HepG2 (cell line): ENCODE results near the gene PRUNE1. TPM values are rescaled to one million over a fixed set of nuclear protein-coding genes. Genes with fewer than 3 reads are reported as not detected.
A peak's percentile ranks its signal among the peaks of the same experiment; 100 is the strongest.

ENCODE experiments used
- ATAC-seq: fragments of 200-7000 bp; cut with Tn5 transposase; 3 replicates; pipeline ENCODE4 v1.9.1; 2020; ENCODE audit warnings: mild to moderate bottlenecking, moderate library complexity
- BruUV-seq: library from RNA; stranded (reverse); fragments of 400-500 nt; replicated peaks from 2 replicates; lab custom pipeline; 2021; lab: Mats Ljungman, UMichigan
- CTCF ChIA-PET: fragments of 300-600 bp; formaldehyde crosslinking; extraction: SDS; loops from one replicate; lab custom pipeline; 2021; ENCODE audit warnings: low total read pairs, inconsistent platforms, low intra/inter-chr PET ratio; lab: Yijun Ruan, JAX
- POLR2A ChIA-PET: fragments of 350-600 bp; sonication (Branson Sonifier 250); formaldehyde crosslinking; loops from one replicate; lab custom pipeline; 2020; ENCODE audit warnings: antibody characterized with exemption, inconsistent platforms; lab: Yijun Ruan, JAX
- DNase-seq: peaks from one replicate; pipeline ENCODE4 v3.0.0-alpha.2; 2015; ENCODE audit warnings: low spot score
- FAIRE-seq: peaks from 3 replicates; lab custom pipeline; 2011; peaks lifted over from hg19 to GRCh38; lab: Jason Lieb, UNC
- H2AFZ ChIP-seq: one replicate; pipeline ENCODE4 v1.6.1; 2011; ENCODE audit warnings: low read length, inconsistent platforms
- H3K27ac ChIP-seq: fragments of 300-600 bp; 3 replicates; pipeline ENCODE4 v1.8.0; 2011; ENCODE audit warnings: mixed run types, mild to moderate bottlenecking, mixed read lengths, low read length, inconsistent platforms; ENCODE audit not compliant: insufficient read depth; ENCODE audit errors: extremely low read length
- H3K27me3 ChIP-seq, 2 experiments: fragments of 200-600 bp in 1 of 2; 2 replicates in 1 of 2; 3 replicates in 1 of 2; pipeline versions ENCODE4 v1.6.0 to v1.8.0; 2011; ENCODE audit warnings: low read length in 2 of 2, mild to moderate bottlenecking in 2 of 2, moderate library complexity in 2 of 2, inconsistent platforms in 1 of 2; ENCODE audit not compliant: insufficient read depth in 2 of 2, control insufficient read depth in 1 of 2
- H3K36me3 ChIP-seq, 2 experiments: fragments of 200-600 bp in 1 of 2; replicated peaks in 1 of 2; 2 replicates in 1 of 2; 3 replicates in 1 of 2; pipeline versions ENCODE4 v1.5.1 to v1.8.0; 2011; ENCODE audit warnings: low read length in 2 of 2, inconsistent platforms in 1 of 2; ENCODE audit not compliant: insufficient read depth in 2 of 2, control insufficient read depth in 1 of 2
- H3K4me1 ChIP-seq: 2 replicates; pipeline ENCODE4 v1.5.1; 2012; ENCODE audit warnings: low read length, inconsistent platforms; ENCODE audit not compliant: insufficient read depth
- H3K4me2 ChIP-seq: 2 replicates; pipeline ENCODE4 v1.6.0; 2011; ENCODE audit warnings: low read depth, low read length, inconsistent platforms
- H3K4me3 ChIP-seq, 3 experiments: fragments of 200-600 bp in 1 of 3; sonication (generic), shearing (Covaris generic) in 1 of 3; replicated peaks in 1 of 3; 2 replicates each; pipeline ENCODE4 v1.5.1; 2011 to 2016; ENCODE audit warnings: low read length in 3 of 3, inconsistent platforms in 2 of 3, low read depth in 2 of 3, mild to moderate bottlenecking in 2 of 3, control low read depth in 1 of 3, mixed read lengths in 1 of 3; ENCODE audit not compliant: insufficient read depth in 1 of 3
- H3K79me2 ChIP-seq: one replicate; pipeline ENCODE4 v1.6.1; 2011; ENCODE audit warnings: low read length, inconsistent platforms; ENCODE audit not compliant: insufficient read depth
- H3K9ac ChIP-seq: 2 replicates; pipeline ENCODE4 v1.6.0; 2011; ENCODE audit warnings: mild to moderate bottlenecking, low read depth, low read length, inconsistent platforms; ENCODE audit not compliant: insufficient read depth
- H3K9me3 ChIP-seq: 2 replicates; pipeline ENCODE4 v1.5.1; 2012; ENCODE audit warnings: mild to moderate bottlenecking, low read length
- H4K20me1 ChIP-seq: 2 replicates; pipeline ENCODE4 v1.6.0; 2011; ENCODE audit warnings: inconsistent platforms, mild to moderate bottlenecking, low read length, moderate library complexity; ENCODE audit not compliant: insufficient read depth
- ARHGAP35 ChIP-seq: sonication (generic); formaldehyde crosslinking; IDR thresholded peaks from 2 replicates; pipeline ENCODE4 v1.9.0; 2022; ENCODE audit warnings: mild to moderate bottlenecking, inconsistent platforms, moderate library complexity, missing genetic modification reagents, borderline replicate concordance
- ATF7 ChIP-seq, 2 experiments: fragments of 450-650 bp in 1 of 2; sonication (generic) in 1 of 2; formaldehyde crosslinking in 1 of 2; IDR thresholded peaks; 2 replicates each; pipeline versions ENCODE4 v1.4.0 to v1.6.1; 2016 to 2020; ENCODE audit warnings: antibody characterized with exemption in 1 of 2, mild to moderate bottlenecking in 1 of 2, missing genetic modification reagents in 1 of 2
- ETV6 ChIP-seq: sonication (generic); formaldehyde crosslinking; conservative IDR thresholded peaks from 2 replicates; pipeline ENCODE4 v1.4.0; 2020; ENCODE audit warnings: missing genetic modification reagents
- NCOA2 ChIP-seq: sonication (generic); formaldehyde crosslinking; IDR thresholded peaks from 2 replicates; pipeline ENCODE4 v1.8.0; 2022; ENCODE audit warnings: inconsistent platforms
- REPIN1 ChIP-seq: sonication (generic); formaldehyde crosslinking; IDR thresholded peaks from 2 replicates; pipeline ENCODE4 v1.8.0; 2022; ENCODE audit warnings: missing genetic modification reagents, low read depth, mild to moderate bottlenecking, borderline replicate concordance
- SNRNP70 ChIP-seq: fragments of 200-400 bp; formaldehyde crosslinking; IDR thresholded peaks from 2 replicates; pipeline ENCODE4 v1.6.1; 2017; ENCODE audit warnings: mild to moderate bottlenecking, low read depth, low read length, moderate library complexity
- WGBS: methylation state at CpG from one replicate; pipeline ENCODE4 v1.1.6; 2017; ENCODE audit warnings: low lambda C conversion rate; 5-methylcytosine and 5-hydroxymethylcytosine counted together
- in situ Hi-C: cut with HindIII; loops from 2 replicates; pipeline ENCODE4 v1.10.0; 2017; ENCODE audit warnings: low pct_unique_long_range_greater_than_20kb; ENCODE audit not compliant: extremely low pct_ligation_motif_present
- intact Hi-C: fragments of 100-400 bp; cut with micrococcal nuclease; formaldehyde crosslinking; loops from one replicate; pipeline ENCODE4 v1.10.0; 2022; ENCODE audit not compliant: unreplicated experiment
- polyA plus RNA-seq, 8 experiments: library from polyadenylated mRNA; depleted of rRNA in 3 of 8; stranded (reverse) in 7 of 8; unstranded in 1 of 8; fragments of >200 nt; fragmentation: Illumina TruSeq in 4 of 8; extraction: Trizol in 4 of 8; gene quantifications; 2 replicates each; pipeline versions ENCODE4 v1.2.1 to v1.2.3, GENCODE V29; 2011 to 2016; ENCODE audit warnings: low read depth in 4 of 8, missing spikeins in 1 of 8, mixed read lengths in 1 of 8; ENCODE audit not compliant: insufficient read depth in 1 of 8
- total RNA-seq, 5 experiments: library from RNA; depleted of rRNA; stranded (reverse); fragments of >200 nt; fragmentation: Illumina TruSeq; extraction: Trizol; gene quantifications; 2 replicates each; pipeline ENCODE4 v1.2.3, GENCODE V29; 2016; ENCODE audit warnings: low read depth in 1 of 5
- TF ChIP-seq, protein P1 (sequence below): sonication (generic); formaldehyde crosslinking; IDR thresholded peaks from 2 replicates; pipeline ENCODE4 v1.4.0; 2020; ENCODE audit warnings: missing genetic modification reagents, low read depth, mild to moderate bottlenecking, borderline replicate concordance

Gene PRUNE1
- total and polyA plus RNA-seq, 2 of the 13 experiments (the other 11 are each of a cell fraction or from before 2014, with no cell fraction given), result 19.0 to 31.9 TPM

DNA sequence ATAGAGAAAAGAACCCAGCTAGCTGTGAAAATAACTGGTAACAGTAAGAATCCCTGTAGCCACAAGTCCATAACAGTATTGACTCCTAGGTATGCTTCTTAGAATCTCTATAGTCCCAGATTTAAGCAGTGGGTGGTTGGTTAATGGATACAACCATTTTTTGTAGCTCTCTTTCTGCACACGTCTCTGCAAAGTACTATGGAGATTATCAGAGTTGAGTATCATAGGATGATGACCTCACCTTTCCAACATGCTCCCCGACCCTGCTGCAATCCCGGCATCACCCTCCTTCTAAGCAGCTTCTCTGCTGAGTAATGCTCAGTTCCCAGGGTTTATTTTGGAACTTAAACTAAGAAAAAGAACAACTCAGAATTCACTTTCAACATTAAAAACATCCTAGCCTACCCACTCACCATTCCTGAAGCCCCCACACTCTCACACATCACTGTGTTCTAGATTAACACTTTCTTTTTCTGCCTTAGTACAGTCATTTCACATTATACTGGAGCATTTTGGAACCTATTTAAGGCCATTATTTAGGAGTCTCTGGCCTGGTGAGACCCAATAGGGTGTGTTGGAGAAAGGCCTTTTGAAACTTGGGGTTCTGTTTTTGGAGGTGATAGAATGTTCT lies 54.6 kb downstream of the PRUNE1 start:
- ChIA-PET CTCF (no interaction called here), POLR2A (no interaction called here)
- Histone ChIP-seq H3K27me3 (0 out of 5 replicates have a peak, but pooled peaks cover 0 to 3% of the 10 kb centered on the region in 2 experiments), H3K4me2 (no peak overlapping the region), H3K27ac (no peak overlapping the region), H3K9ac (no peak overlapping the region), H4K20me1 (no peaks in the 10 kb centered on the region), H2AFZ (no peak overlapping the region), H3K36me3 (no peaks in the 10 kb centered on the region), H3K4me1 (peaks cover 20% of the 10 kb centered on the region), H3K79me2 (peaks cover 12% of the 10 kb centered on the region), H3K9me3 (no peaks in the 10 kb centered on the region), H3K4me3 (no peak overlapping the region)
- WGBS, result 15% methylated on average over 3 of the region's 3 CpGs
- TF ChIP-seq ATF7 (IDR thresholded peaks at IDR 0.05), result peak; percentile 48
- TF ChIP-seq ATF7 (CRISPR knock-in tag; IDR thresholded peaks at IDR 0.05), result no peak
- no peak for TF ChIP-seq SNRNP70
- in situ Hi-C loops (no loop called here), intact Hi-C loops (no loop called here)
- DNase-seq (no peak), ATAC-seq (no peak), FAIRE-seq (no peak)
- no TSS peak for BruUV-seq

DNA sequence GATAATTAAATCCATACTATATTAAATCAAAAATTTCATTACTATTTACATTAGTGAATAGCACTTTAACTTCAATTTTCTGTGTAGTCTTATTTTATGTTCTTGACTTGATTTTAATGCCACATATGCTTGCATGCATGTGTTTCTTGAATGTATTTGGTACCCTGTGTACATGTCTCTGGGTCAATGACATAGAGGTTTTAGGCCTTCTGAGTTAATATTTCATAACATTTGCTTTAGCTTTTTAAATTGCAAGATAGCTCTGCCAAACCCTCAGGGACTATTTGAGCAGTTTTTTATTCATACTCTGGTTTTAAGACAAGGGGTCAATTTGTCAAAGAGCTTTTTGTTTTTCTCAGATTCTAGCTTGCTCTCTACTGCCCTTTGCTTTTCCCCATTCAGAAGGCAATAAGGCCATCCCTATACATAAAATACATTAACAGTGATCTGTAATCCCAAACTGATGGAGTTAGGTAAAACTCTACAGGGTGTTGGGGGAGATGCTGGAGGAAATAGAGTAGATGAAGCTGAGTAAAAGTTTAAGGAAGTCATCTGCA lies 56.9 kb downstream of the PRUNE1 start:
- ATAC-seq (no peak), DNase-seq (no peak), FAIRE-seq (no peak)
- intact Hi-C loops (no loop called here), in situ Hi-C loops (no loop called here)
- no peaks in the 10 kb centered on the region for H4K20me1 ChIP-seq
- BruUV-seq, result no TSS peak
- no peak for TF ChIP-seq ARHGAP35 (CRISPR knock-in tag)
- no peak for TF ChIP-seq NCOA2 (CRISPR knock-in tag)
- no peak for TF ChIP-seq ETV6 (CRISPR knock-in tag)
- TF ChIP-seq, protein P1, sequence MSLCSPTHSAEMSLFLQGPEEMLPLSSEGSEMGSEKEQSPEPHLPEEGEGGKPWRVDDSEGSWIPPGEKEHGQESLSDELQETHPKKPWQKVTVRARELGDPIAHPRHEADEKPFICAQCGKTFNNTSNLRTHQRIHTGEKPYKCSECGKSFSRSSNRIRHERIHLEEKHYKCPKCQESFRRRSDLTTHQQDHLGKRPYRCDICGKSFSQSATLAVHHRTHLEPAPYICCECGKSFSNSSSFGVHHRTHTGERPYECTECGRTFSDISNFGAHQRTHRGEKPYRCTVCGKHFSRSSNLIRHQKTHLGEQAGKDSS (CRISPR knock-in tag), result no peak
- no peak for TF ChIP-seq REPIN1 (CRISPR knock-in tag)
- H3K36me3 ChIP-seq, result no peaks in the 10 kb centered on the region
- no peaks in the 10 kb centered on the region for H3K79me2 ChIP-seq
- H3K4me3 ChIP-seq, result no peak overlapping the region
- H3K9me3 ChIP-seq, result no peaks in the 10 kb centered on the region
- no peak overlapping the region for H3K9ac ChIP-seq
- H3K27ac ChIP-seq, result no peak overlapping the region
- ChIA-PET POLR2A (no interaction called here), CTCF (no interaction called here)
- H3K4me2 ChIP-seq, result no peak overlapping the region
- H2AFZ ChIP-seq, result no peak overlapping the region
- 0 out of 5 replicates have a peak, but pooled peaks cover 0 to 3% of the 10 kb centered on the region in 2 experiments for H3K27me3 ChIP-seq
- H3K4me1 ChIP-seq, result peaks cover 8% of the 10 kb centered on the region
